Kidney (tissue), 14 donors: ENCODE results near the gene SOX12. TPM values are rescaled to one million over a fixed set of nuclear protein-coding genes. Genes with fewer than 3 reads are reported as not detected.
A peak's percentile ranks its signal among the peaks of the same experiment; 100 is the strongest.

ENCODE experiments used
- DNase-seq, 5 donors: peaks; one replicate each; pipeline ENCODE4 v3.0.0-alpha.2; 2013 to 2020
- FAIRE-seq: peaks from 2 replicates; lab custom pipeline; 2012; peaks lifted over from hg19 to GRCh38; lab: Jason Lieb, UNC
- H3K27ac ChIP-seq, 2 donors: one replicate each; pipeline ENCODE4 v1.7.0; 2013; ENCODE audit warnings: low read depth in 2 of 2, low read length in 2 of 2, inconsistent platforms in 1 of 2
- H3K27me3 ChIP-seq: one replicate; pipeline ENCODE4 v1.7.1; 2013; ENCODE audit warnings: low read length, inconsistent platforms; ENCODE audit not compliant: control insufficient read depth, insufficient read depth
- H3K36me3 ChIP-seq, 3 donors: one replicate each; pipeline versions ENCODE4 v1.7.0 to v1.7.1; 2013; ENCODE audit warnings: low read length in 3 of 3, control low read depth in 1 of 3, inconsistent platforms in 1 of 3; ENCODE audit not compliant: insufficient read depth in 3 of 3, control insufficient read depth in 2 of 3
- H3K4me1 ChIP-seq, 3 donors: one replicate each; pipeline versions ENCODE4 v1.7.0 to v1.7.1; 2013; ENCODE audit warnings: low read length in 3 of 3, inconsistent platforms in 1 of 3, low read depth in 1 of 3; ENCODE audit not compliant: control insufficient read depth in 2 of 3, insufficient read depth in 2 of 3
- H3K4me3 ChIP-seq, 3 donors: one replicate each; pipeline versions ENCODE4 v1.7.0 to v1.8.1; 2013; ENCODE audit warnings: low read length in 3 of 3, control low read depth in 1 of 3, inconsistent platforms in 1 of 3
- H3K9ac ChIP-seq, 3 donors: one replicate each; pipeline versions ENCODE4 v1.7.0 to v1.7.1; 2013; ENCODE audit warnings: low read length in 3 of 3, control low read depth in 1 of 3, inconsistent platforms in 1 of 3
- H3K9me3 ChIP-seq, 3 donors: one replicate each; pipeline versions ENCODE4 v1.7.0 to v1.7.1; 2013; ENCODE audit warnings: low read length in 3 of 3, control low read depth in 1 of 3, inconsistent platforms in 1 of 3; ENCODE audit not compliant: control insufficient read depth in 2 of 3, insufficient read depth in 1 of 3
- intact Hi-C: fragments of 100-400 bp; cut with DNase I; formaldehyde crosslinking; loops from one replicate; pipeline ENCODE4 v1.11.1; 2022
- polyA plus RNA-seq: library from polyadenylated mRNA; stranded (reverse); fragments of 350-450 nt; fragmentation: Illumina TruSeq; extraction: RNeasy Lipid Tissue Mini Kit (QIAGEN cat#74804); gene quantifications from one replicate; pipeline ENCODE4 v1.2.3, GENCODE V29; 2014; ENCODE audit warnings: low read depth, low replicate concordance; ENCODE audit not compliant: insufficient read depth
- total RNA-seq: library from RNA; stranded (reverse); fragmentation: NEBNext Ultra II Directional; extraction: Animal tissue kit (Norgen Biotek cat#: 25700); gene quantifications from one replicate; pipeline ENCODE4 v1.2.1, GENCODE V29; 2021
- TF ChIP-seq, protein P1 (sequence below): IDR thresholded peaks from 3 replicates; pipeline ENCODE4 v1.5.1; 2012; ENCODE audit warnings: mild to moderate bottlenecking, moderate library complexity, borderline replicate concordance; ENCODE audit not compliant: insufficient read depth; ENCODE audit errors: extremely low read depth
- donor health status: control.
- donor health status: control.
- donor health status: control.
- donor health status: control.
- donor health status: control.
- donor health status: DM: yes; HTN: yes; CAD: no.
- donor health status: Normal renal cell carcinoma (clear cell type).

SOX12 gene
- total and polyA plus RNA-seq, 2 donors from 2014 or later = 11.3 to 12.7 TPM

DNA sequence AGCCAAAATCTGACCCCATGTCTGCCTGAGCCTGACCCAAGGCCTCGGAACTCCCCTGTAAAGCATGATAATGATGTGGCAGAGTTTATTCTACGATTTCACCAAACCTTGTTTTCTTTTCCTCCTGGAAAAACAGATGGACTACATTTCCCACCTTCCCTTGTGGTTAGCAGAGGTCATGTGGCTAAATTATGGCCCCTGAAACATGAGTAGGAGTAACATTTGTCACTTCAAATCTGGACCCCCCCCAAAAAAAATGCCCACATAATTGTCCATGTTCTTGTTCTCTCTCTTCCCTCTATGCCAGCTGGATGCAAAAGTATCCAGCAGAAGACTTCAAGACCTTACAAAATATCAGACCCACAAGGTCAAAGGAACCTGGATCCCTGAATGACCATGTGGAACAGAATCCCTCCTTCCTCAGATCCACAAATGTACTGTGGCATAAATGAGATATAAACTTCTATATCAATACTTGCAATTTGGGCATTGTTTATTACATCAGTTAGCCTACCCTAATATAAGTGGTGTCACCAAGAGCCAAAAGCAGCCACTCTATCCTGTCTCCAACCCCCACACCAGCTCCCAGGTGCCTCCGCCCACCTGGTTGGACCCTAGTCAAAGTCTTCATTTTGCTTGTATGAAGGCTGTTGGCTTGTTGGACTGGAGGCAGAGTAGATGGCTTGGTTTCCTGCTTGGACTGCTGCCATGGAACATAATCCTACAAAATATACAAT is 36.2 kb upstream of the SOX12 start:
- no peak for DNase-seq
- no peaks in the 10 kb centered on the region for H3K36me3 ChIP-seq
- TF ChIP-seq, protein P1, sequence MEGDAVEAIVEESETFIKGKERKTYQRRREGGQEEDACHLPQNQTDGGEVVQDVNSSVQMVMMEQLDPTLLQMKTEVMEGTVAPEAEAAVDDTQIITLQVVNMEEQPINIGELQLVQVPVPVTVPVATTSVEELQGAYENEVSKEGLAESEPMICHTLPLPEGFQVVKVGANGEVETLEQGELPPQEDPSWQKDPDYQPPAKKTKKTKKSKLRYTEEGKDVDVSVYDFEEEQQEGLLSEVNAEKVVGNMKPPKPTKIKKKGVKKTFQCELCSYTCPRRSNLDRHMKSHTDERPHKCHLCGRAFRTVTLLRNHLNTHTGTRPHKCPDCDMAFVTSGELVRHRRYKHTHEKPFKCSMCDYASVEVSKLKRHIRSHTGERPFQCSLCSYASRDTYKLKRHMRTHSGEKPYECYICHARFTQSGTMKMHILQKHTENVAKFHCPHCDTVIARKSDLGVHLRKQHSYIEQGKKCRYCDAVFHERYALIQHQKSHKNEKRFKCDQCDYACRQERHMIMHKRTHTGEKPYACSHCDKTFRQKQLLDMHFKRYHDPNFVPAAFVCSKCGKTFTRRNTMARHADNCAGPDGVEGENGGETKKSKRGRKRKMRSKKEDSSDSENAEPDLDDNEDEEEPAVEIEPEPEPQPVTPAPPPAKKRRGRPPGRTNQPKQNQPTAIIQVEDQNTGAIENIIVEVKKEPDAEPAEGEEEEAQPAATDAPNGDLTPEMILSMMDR = no peak
- peak overlapping the region in 1 of 3 donors; percentile 88 for H3K9ac ChIP-seq
- peaks cover 0 to 11% (median 9%) of the 10 kb centered on the region in 3 donors for H3K4me1 ChIP-seq
- no peaks in the 10 kb centered on the region for H3K9me3 ChIP-seq
- no peak overlapping the region for H3K27ac ChIP-seq
- no peaks in the 10 kb centered on the region for H3K27me3 ChIP-seq
- no peak for FAIRE-seq
- intact Hi-C loops = no loop called here
- peak overlapping the region; percentile 84 to 96 (median 93) for H3K4me3 ChIP-seq

DNA sequence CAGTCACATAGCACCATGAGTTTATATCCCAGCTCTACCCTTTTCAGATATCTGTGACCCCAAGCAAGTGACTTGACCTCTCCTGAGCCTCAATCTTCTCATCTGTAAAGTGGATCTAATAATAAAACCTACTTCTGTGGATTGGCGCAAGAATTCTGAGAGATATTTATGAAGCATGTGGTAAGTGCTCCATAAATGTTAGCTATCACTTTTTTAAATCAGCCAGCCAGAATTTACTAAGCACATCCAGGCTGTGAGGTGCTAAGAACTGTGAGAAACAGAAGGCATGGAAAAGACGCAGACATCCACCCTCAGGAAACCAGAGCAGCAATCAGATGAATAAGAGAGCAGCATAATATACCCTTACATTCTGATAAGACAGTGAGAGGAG is 35.7 kb upstream of the SOX12 start:
- Histone ChIP-seq H3K9ac (peak overlapping the region; percentile 77 to 94 (median 88)), H3K27ac (peak overlapping the region; percentile 63 to 88), H3K36me3 (no peaks in the 10 kb centered on the region), H3K4me3 (peak overlapping the region; percentile 84 to 96 (median 93)), H3K4me1 (peaks cover 0 to 11% (median 9%) of the 10 kb centered on the region in 3 donors), H3K9me3 (no peaks in the 10 kb centered on the region), H3K27me3 (no peaks in the 10 kb centered on the region)
- DNase-seq (peak in 1 of 5 donors; percentile 2), FAIRE-seq (no peak)
- intact Hi-C loops = no loop called here
- TF ChIP-seq, protein P1 = no peak

DNA sequence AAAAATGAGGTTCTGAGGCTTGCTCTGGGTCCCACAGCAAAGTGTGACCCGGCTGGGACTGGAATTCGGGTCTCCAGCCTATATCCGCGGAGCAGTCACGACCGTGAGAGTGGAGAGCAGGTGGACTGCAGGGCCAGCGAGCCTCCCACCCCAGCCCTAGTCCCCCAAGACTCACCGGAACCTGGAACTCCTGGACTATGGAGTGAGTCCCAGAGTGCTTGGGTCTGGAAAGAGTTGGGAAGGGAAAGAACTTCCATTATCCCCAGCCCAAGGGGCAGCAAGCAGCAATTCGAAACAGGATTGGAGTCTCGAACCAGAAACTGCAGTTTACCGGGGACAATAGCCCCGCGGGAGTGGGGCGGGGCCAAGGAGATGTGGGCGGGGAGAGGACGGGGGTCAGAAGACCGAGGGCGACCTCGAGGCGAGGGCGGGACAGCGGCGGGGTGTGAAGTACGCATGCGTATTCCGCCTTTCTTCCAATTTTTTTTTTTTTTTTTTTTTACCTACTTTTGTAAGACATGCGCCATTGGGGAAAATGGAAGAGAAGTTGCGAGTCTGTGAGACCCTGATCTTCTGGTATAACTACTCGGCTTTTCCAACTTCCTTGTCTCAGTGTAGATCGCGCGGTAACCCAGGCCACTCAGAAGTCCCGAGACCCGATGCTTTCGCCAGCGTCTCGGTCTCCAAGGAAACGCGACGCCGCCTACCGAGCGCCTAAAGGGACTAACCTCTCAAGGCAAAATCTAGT is 35.1 kb upstream of the SOX12 start, which contains the start of gene C20orf96:
Gene C20orf96 (minus strand): TSS at position 667 of the 748 bp plus-strand sequence. CDS start 140 bp downstream, at position 527.
- peak within 1 kb of the TSS; percentile 84 to 96 (median 93) for H3K4me3 ChIP-seq
- no peaks in the 10 kb centered on the region for H3K27me3 ChIP-seq
- peak within 1 kb of the TSS; percentile 63 to 88 for H3K27ac ChIP-seq
- DNase-seq (peak; percentile 93 to 98 (median 97)), FAIRE-seq (peak; percentile 32)
- peak within 1 kb of the TSS; percentile 77 to 94 (median 88) for H3K9ac ChIP-seq
- no peaks in the 10 kb centered on the region for H3K9me3 ChIP-seq
- H3K4me1 ChIP-seq = peaks cover 0 to 11% (median 9%) of the 10 kb centered on the region in 3 donors
- TF ChIP-seq, protein P1 = peak; percentile 13
- intact Hi-C loops = no loop called here
- H3K36me3 ChIP-seq = no peaks in the 10 kb centered on the region
